K562 (cell line): ENCODE data around the gene ZNF318. TPM values are rescaled to one million over a fixed set of nuclear protein-coding genes. Genes with fewer than 3 reads are reported as not detected.

Experiments used
- ARHGAP35 ChIP-seq: fragments of 450-650 bp; IDR thresholded peaks from 2 replicates; pipeline ENCODE4 v1.6.1; 2018; ENCODE audit not compliant: partially characterized antibody
- BRCA1 ChIP-seq, 2 experiments: fragments of 450-650 bp in 1 of 2; sonication (generic) in 1 of 2; formaldehyde crosslinking in 1 of 2; IDR thresholded peaks; 2 replicates each; pipeline versions ENCODE4 v1.5.0 to v1.6.1; 2017 to 2020; ENCODE audit warnings: mild to moderate bottlenecking in 1 of 2, missing genetic modification reagents in 1 of 2
- ELK1 ChIP-seq: sonication (generic); formaldehyde crosslinking; IDR thresholded peaks from 2 replicates; pipeline ENCODE4 v1.8.1; 2022; ENCODE audit warnings: missing genetic modification reagents
- FOXP4 ChIP-seq: sonication (generic); formaldehyde crosslinking; IDR thresholded peaks from 2 replicates; pipeline ENCODE4 v1.8.0; 2022; ENCODE audit warnings: mild to moderate bottlenecking, missing genetic modification reagents, borderline replicate concordance
- GTF2A2 ChIP-seq: IDR thresholded peaks from 2 replicates; pipeline ENCODE4 v1.6.1; 2016; ENCODE audit warnings: mild to moderate bottlenecking, missing genetic modification characterization, missing compliant biosample characterization
- MXD1 ChIP-seq: fragments of 250-450 bp; sonication (Bioruptor Pico); IDR thresholded peaks from 2 replicates; pipeline ENCODE4 v1.8.0; 2021; ENCODE audit warnings: borderline replicate concordance, mild to moderate bottlenecking, moderate library complexity; ENCODE audit not compliant: poor library complexity, severe bottlenecking
- NELFE ChIP-seq: IDR thresholded peaks from 2 replicates; pipeline ENCODE4 v1.6.1; 2011; ENCODE audit warnings: mild to moderate bottlenecking; ENCODE audit not compliant: insufficient read depth, insufficient read length
- NONO ChIP-seq, 2 experiments: fragments of 200-400 bp in 1 of 2; fragments of 450-650 bp in 1 of 2; formaldehyde crosslinking in 1 of 2; IDR thresholded peaks; 2 replicates each; pipeline ENCODE4 v1.6.1; 2017; ENCODE audit warnings: low read depth in 2 of 2, mild to moderate bottlenecking in 2 of 2, moderate library complexity in 2 of 2, low read length in 1 of 2
- PURB ChIP-seq: sonication (generic); formaldehyde crosslinking; IDR thresholded peaks from 2 replicates; pipeline ENCODE4 v1.9.0; 2021; ENCODE audit warnings: low read depth, mild to moderate bottlenecking, missing genetic modification reagents
- SMARCA4 ChIP-seq: fragments of 450-650 bp; IDR thresholded peaks from 2 replicates; pipeline ENCODE4 v1.6.1; 2016
- ZBTB49 ChIP-seq: sonication (generic); formaldehyde crosslinking; IDR thresholded peaks from 2 replicates; pipeline ENCODE4 v1.8.0; 2022; ENCODE audit warnings: missing genetic modification reagents, mild to moderate bottlenecking, borderline replicate concordance
- ZNF609 ChIP-seq: sonication (generic); formaldehyde crosslinking; IDR thresholded peaks from 2 replicates; pipeline ENCODE4 v1.8.1; 2023; ENCODE audit warnings: missing genetic modification reagents, mild to moderate bottlenecking, borderline replicate concordance
- ZNF717 ChIP-seq: fragments of 250-450 bp; sonication (Bioruptor Pico); IDR thresholded peaks from 2 replicates; pipeline ENCODE4 v1.5.0; 2021
- polyA plus RNA-seq, 8 experiments: library from polyadenylated mRNA; depleted of rRNA in 4 of 8; stranded (reverse) in 5 of 8; unstranded in 3 of 8; fragments of >200 nt; fragmentation: Nextera tagmentation in 2 of 8; fragmentation: Illumina TruSeq in 1 of 8; extraction: Ambion mirVana in 2 of 8; extraction: Trizol in 1 of 8; gene quantifications; 2 replicates each; pipeline versions ENCODE4 v1.2.1 to v1.2.3, GENCODE V29; 2011 to 2014; ENCODE audit warnings: inconsistent platforms in 1 of 8, missing spikeins in 1 of 8
- total RNA-seq, 7 experiments: library from RNA; depleted of rRNA in 6 of 7; stranded (reverse); fragments of >200 nt in 6 of 7; fragmentation: Illumina TruSeq in 2 of 7; extraction: Trizol in 2 of 7; gene quantifications; 2 replicates each; pipeline versions ENCODE4 v1.2.1 to v1.2.3, GENCODE V29; 2011 to 2021; ENCODE audit warnings: low replicate concordance in 1 of 7

The ZNF318 gene
- total and polyA plus RNA-seq, 9 of the 15 experiments (the other 6 are each of a cell fraction or from before 2014, with no cell fraction given): 3.2 to 19.0 (median 9.2) TPM

- TF ChIP-seq ZNF609 (CRISPR knock-in tag) (0 out of 2 replicates have a peak, but pooled peaks have one; percentile 36), ZNF717 (CRISPR knock-in tag) (no peak), NONO (IDR thresholded peaks at IDR 0.05; ENCODE audit: low read depth in 2 of 2, low read length in 1 of 2) (no peak), MXD1 (CRISPR knock-in tag) (no peak), ARHGAP35 (no peak), FOXP4 (CRISPR knock-in tag) (0 out of 2 replicates have a peak, but pooled peaks have one; percentile 52), SMARCA4 (0 out of 2 replicates have a peak, but pooled peaks have one; percentile 44), GTF2A2 (tag) (no peak; the same call in 1 of the 2 replicates), PURB (no peak), NELFE (no peak), BRCA1 (IDR thresholded peaks at IDR 0.05) (no peak), BRCA1 (CRISPR knock-in tag; IDR thresholded peaks at IDR 0.05) (no peak), ELK1 (CRISPR knock-in tag) (no peak), ZBTB49 (CRISPR knock-in tag) (0 out of 2 replicates have a peak, but pooled peaks have one; percentile 71)
Observed at GRCh38 chr6:43368259-43369160, 937 bp downstream of the ZNF318 start (continued).
